Stimulated activated CD8-positive, alpha-beta memory T cell treated with anti-CD3 and anti-CD28 coated beads, Interleukin-4, amount 100 ng/mL, for 4 hours (primary cell): ENCODE measurements around the gene KLHL29.

Experiments
- DNase-seq, 2 donors: peaks; one replicate each; pipeline ENCODE4 v3.0.0-alpha.2; 2020; ENCODE audit warnings: low read depth in 2 of 2, low spot score in 1 of 2

The KLHL29 gene

GRCh38 chr2:23753291-23754010, 368.5 kb downstream of the KLHL29 start:
- DNase-seq: no peak

- DNase-seq: no peak
Measured at GRCh38 chr2:23754970-23755369, 370.0 kb downstream of the KLHL29 start.

- no peak for DNase-seq
Measured at GRCh38 chr2:23756593-23757292, 371.8 kb downstream of the KLHL29 start.

- no peak for DNase-seq
Measured at GRCh38 chr2:23757686-23758433, 372.9 kb downstream of the KLHL29 start.
